ENCODE measurements around the gene TAS1R1. TPM values are rescaled to one million over a fixed set of nuclear protein-coding genes. Genes with fewer than 3 reads are reported as not detected.

TAS1R1 gene
- total and polyA plus RNA-seq, 9 of the 15 experiments (the other 6 are each of a cell fraction or from before 2014, with no cell fraction given): 0.06 TPM; not detected in 8

GRCh38 chr1:6603915-6604558 is 48.9 kb downstream of the TAS1R1 start (continued):
- no peak for TF ChIP-seq CC2D1A (IDR thresholded peaks at IDR 0.05)
- peak; percentile 84 for TF ChIP-seq CEBPB (tag; IDR thresholded peaks at IDR 0.05)
- no peak for TF ChIP-seq THRA (IDR thresholded peaks at IDR 0.05)
- no peak for TF ChIP-seq PCBP1 (IDR thresholded peaks at IDR 0.05; ENCODE audit: low read depth, low read length, poor library complexity, severe bottlenecking)
- TF ChIP-seq U2AF2 (optimal IDR thresholded peaks at IDR 0.05; ENCODE audit: low read depth, low read length): no peak
- TF ChIP-seq KDM5B (IDR thresholded peaks at IDR 0.05; ENCODE audit: insufficient replicate concordance, low read depth, low read length): peak; percentile 83
- TF ChIP-seq MIER1 (IDR thresholded peaks at IDR 0.05; ENCODE audit: low read depth): no peak
- TF ChIP-seq HNRNPK (IDR thresholded peaks at IDR 0.05; ENCODE audit: low read depth, low read length, poor library complexity, severe bottlenecking): no peak
- no peak for TF ChIP-seq CSDE1 (IDR thresholded peaks at IDR 0.05)
- TF ChIP-seq HDAC8 (tag; IDR thresholded peaks at IDR 0.05): peak; percentile 91
- peak; percentile 38; the same call in 1 of the 2 replicates for TF ChIP-seq ZBTB1 (CRISPR knock-in tag; IDR thresholded peaks at IDR 0.05; ENCODE audit: borderline replicate concordance, low read depth)
- TF ChIP-seq ZFP36 (IDR thresholded peaks at IDR 0.05; ENCODE audit: low read depth, low read length, partially characterized antibody): no peak
- TF ChIP-seq ZBTB34 (CRISPR knock-in tag; IDR thresholded peaks at IDR 0.05): no peak
- TF ChIP-seq PRDM10 (IDR thresholded peaks at IDR 0.05; ENCODE audit: partially characterized antibody): no peak
- TF ChIP-seq ZHX1 (conservative IDR thresholded peaks at IDR 0.05; ENCODE audit: low read length): no peak
- TF ChIP-seq DIDO1 (tag; IDR thresholded peaks at IDR 0.05; ENCODE audit: low read depth): no peak
- peak; percentile 78; the same call in 1 of the 2 replicates for TF ChIP-seq ZC3H4 (CRISPR knock-in tag; IDR thresholded peaks at IDR 0.05; ENCODE audit: borderline replicate concordance)
- TF ChIP-seq POLR2A (conservative IDR thresholded peaks at IDR 0.05): no peak; the same call in 1 of the 2 replicates
- TF ChIP-seq TAF9B (IDR thresholded peaks at IDR 0.05; ENCODE audit: partially characterized antibody): no peak
- TF ChIP-seq GATAD2B (IDR thresholded peaks at IDR 0.05; ENCODE audit: borderline replicate concordance): peak; percentile 84
